Epithelial cell of esophagus (primary cell): ENCODE results near the gene DNAJC6.

ENCODE experiments used
- DNase-seq: peaks from one replicate; pipeline ENCODE4 v3.0.0; 2010; ENCODE audit warnings: low read depth
- H3K4me3 ChIP-seq: 2 replicates; pipeline ENCODE4 v1.5.1; 2011; ENCODE audit warnings: mild to moderate bottlenecking, low read length, control low read depth
- TF ChIP-seq, protein P1 (sequence below): IDR thresholded peaks from 2 replicates; pipeline ENCODE4 v1.5.1; 2011; ENCODE audit warnings: low read depth, mild to moderate bottlenecking, low read length, control low read depth, inconsistent platforms; ENCODE audit not compliant: insufficient read depth; ENCODE audit errors: missing control alignments

DNAJC6 gene

DNA sequence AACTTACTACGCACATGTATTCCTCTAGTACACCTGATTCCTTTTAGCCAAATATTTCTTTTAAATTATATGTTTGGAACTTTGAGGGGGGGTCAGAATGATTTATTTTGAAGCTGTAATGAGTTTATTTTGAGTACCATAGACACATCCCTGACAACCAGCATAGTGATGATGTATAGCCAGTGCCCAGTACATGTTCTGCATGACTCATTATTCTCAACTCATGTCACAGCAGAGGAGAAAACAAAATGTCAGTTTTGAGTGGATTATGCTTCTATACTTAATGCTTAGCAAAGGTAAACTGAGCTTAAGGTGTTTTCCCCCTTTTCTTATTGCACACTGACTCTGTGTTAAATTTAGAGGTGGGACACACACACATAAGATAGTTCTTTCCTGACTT, 88.7 kb downstream of the DNAJC6 start:
- peak; percentile 35 for DNase-seq
- no peak overlapping the region for H3K4me3 ChIP-seq
- TF ChIP-seq, protein P1, sequence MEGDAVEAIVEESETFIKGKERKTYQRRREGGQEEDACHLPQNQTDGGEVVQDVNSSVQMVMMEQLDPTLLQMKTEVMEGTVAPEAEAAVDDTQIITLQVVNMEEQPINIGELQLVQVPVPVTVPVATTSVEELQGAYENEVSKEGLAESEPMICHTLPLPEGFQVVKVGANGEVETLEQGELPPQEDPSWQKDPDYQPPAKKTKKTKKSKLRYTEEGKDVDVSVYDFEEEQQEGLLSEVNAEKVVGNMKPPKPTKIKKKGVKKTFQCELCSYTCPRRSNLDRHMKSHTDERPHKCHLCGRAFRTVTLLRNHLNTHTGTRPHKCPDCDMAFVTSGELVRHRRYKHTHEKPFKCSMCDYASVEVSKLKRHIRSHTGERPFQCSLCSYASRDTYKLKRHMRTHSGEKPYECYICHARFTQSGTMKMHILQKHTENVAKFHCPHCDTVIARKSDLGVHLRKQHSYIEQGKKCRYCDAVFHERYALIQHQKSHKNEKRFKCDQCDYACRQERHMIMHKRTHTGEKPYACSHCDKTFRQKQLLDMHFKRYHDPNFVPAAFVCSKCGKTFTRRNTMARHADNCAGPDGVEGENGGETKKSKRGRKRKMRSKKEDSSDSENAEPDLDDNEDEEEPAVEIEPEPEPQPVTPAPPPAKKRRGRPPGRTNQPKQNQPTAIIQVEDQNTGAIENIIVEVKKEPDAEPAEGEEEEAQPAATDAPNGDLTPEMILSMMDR, result no peak

DNA sequence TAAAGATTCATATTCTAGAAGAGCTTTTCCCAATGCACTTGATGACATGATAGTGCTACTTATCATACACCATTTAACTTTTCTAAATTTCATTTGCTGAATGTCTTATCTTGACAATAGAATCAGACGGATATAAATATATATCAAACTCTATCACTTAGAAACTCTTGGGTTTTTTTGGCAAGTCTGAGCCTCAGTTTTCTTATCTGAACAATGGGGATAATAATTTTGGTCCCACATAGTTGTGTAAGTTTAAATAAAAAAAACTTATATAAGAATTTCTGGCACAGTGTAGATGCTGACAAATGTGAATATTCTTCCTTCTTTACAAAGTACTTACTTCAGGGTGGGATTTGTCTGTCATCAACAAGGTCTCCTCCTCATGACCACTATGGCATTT, 89.7 kb downstream of the DNAJC6 start:
- no peak for DNase-seq
- TF ChIP-seq, protein P1, result no peak
- H3K4me3 ChIP-seq, result no peak overlapping the region

DNA sequence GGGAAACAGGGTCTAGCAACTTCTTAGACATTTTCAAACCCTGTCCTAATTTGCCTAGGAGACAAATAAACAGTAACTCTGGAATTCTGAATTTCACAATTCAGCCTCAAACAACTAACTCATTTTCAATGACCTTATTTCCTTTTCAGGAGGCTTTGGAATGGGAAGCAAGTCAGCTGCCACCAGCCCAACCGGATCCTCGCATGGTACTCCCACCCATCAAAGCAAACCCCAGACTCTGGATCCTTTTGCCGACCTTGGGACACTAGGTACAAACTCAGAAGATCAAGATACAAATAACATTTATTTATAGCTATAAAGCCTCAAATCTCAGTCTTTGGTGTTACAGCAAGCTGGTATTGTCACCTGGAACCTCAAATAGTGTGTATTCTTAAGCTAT, 92.3 kb downstream of the DNAJC6 start:
- DNase-seq, result no peak
- TF ChIP-seq, protein P1, result no peak
- no peak overlapping the region for H3K4me3 ChIP-seq

DNA sequence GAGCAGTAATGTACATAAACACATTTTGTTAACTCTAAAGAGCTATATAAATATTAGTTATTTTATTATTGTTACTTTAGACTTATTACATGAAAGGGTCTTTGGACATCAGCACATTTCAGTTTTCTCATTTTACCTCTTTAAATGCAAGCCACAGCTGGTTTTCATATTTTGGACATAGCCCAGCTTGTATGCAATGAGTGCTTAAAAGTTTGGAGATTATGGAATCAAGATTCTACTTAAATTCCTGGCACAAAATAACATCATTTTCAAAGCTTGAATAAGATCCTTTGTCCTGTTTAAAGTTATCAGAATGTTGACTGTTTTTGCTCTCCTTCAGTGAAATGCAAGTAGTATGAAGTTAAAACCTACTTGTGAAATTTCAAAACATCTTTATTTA, 95.6 kb downstream of the DNAJC6 start:
- no peak for DNase-seq
- no peak overlapping the region for H3K4me3 ChIP-seq
- TF ChIP-seq, protein P1, result no peak

DNA sequence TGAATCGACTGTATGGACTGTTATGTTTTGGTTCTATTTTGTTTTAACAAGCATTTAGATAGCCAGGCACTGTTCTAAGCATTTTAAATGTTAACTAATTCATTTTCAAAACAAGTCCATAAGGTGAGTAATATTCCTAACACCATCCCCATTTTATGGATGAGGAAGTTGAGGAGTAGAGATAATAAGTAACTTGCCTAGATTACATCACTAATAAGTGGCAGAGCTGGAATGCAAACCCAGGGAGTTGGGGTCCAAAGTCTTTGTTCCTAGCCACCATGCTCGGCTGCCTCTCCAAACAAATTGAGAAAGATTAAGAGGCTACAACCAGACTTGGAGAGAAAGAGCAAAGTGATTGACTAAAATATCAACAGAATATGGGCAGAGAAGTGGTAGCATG, 98.5 kb downstream of the DNAJC6 start:
- no peak overlapping the region for H3K4me3 ChIP-seq
- DNase-seq, result no peak
- TF ChIP-seq, protein P1, result no peak

DNA sequence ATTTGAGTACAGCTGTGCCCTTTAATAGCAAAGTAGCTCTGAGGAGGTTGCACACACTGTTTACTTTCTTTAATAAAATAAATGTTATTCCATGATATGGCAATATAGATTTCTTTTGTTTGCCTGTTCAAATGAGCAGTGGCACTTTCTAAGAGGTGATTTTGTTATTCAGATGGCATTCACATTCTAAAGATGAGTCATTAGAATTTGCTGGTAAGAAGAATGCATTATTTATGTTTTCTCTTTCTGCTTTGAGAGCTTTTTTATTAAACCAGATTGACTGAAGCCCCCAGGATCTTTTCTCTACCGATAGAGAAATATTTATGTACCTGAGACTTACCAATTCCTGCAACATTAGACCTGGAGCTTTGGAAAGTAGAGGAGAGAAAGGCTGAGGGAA, 100.0 kb downstream of the DNAJC6 start:
- TF ChIP-seq, protein P1, result no peak
- no peak overlapping the region for H3K4me3 ChIP-seq
- no peak for DNase-seq

DNA sequence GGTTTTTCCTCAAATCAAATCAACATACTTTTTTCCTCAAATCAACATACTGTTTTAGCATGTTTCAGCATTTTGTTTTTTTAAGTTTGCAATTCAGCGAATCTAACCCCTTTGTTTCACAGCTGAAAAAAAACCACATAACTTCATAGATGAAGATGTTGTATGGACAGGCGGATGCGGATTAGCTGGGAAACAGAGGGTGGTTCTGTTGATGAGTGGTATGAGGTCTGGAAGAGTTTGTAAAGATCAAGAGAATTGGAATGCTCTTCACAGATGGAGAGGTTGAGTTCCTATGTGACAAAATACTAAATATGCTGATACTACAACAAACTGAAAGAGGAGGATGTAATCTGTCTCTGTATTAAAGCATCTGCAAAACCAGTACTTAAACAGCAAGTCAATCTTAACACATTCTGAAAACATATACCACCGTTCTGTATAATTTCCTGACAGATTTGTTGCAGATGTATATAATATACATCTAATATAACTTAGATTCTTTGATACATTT, 100.5 kb downstream of the DNAJC6 start:
- no peak for DNase-seq
- no peak overlapping the region for H3K4me3 ChIP-seq
- TF ChIP-seq, protein P1, result no peak
